HepG2 (cell line): ENCODE results near the gene OR6C4. TPM values are rescaled to one million over a fixed set of nuclear protein-coding genes. Genes with fewer than 3 reads are reported as not detected.

Experiments
- IRF2 ChIP-seq: IDR thresholded peaks from 2 replicates; pipeline ENCODE4 v1.6.1; 2018; ENCODE audit warnings: missing genetic modification reagents, missing compliant biosample characterization
- MAZ ChIP-seq, 2 experiments: sonication (generic) in 1 of 2; formaldehyde crosslinking in 1 of 2; IDR thresholded peaks; 2 replicates each; pipeline versions ENCODE4 v1.5.0 to v1.6.1; 2012 to 2020; ENCODE audit warnings: low read depth in 2 of 2, mild to moderate bottlenecking in 2 of 2, borderline replicate concordance in 1 of 2, improper control_type of control experiment in 1 of 2, low read length in 1 of 2, missing genetic modification reagents in 1 of 2, moderate library complexity in 1 of 2
- NFIC ChIP-seq: IDR thresholded peaks from 2 replicates; pipeline ENCODE4 v1.6.1; 2012; ENCODE audit warnings: mild to moderate bottlenecking, low read length, inconsistent platforms
- NR2C2 ChIP-seq: sonication (generic); formaldehyde crosslinking; IDR thresholded peaks from 2 replicates; pipeline ENCODE4 v1.4.0; 2020; ENCODE audit warnings: missing genetic modification reagents, mild to moderate bottlenecking, moderate library complexity, borderline replicate concordance
- SRSF1 ChIP-seq: fragments of 200-400 bp; formaldehyde crosslinking; optimal IDR thresholded peaks from 2 replicates; pipeline ENCODE3; 2017; ENCODE audit warnings: mild to moderate bottlenecking, low read depth, low read length, moderate library complexity
- ZIK1 ChIP-seq: sonication (generic); formaldehyde crosslinking; IDR thresholded peaks from 2 replicates; pipeline ENCODE4 v1.5.0; 2020; ENCODE audit warnings: mild to moderate bottlenecking, low read depth, missing genetic modification reagents, borderline replicate concordance
- polyA plus RNA-seq, 8 experiments: library from polyadenylated mRNA; depleted of rRNA in 3 of 8; stranded (reverse) in 7 of 8; unstranded in 1 of 8; fragments of >200 nt; fragmentation: Illumina TruSeq in 4 of 8; extraction: Trizol in 4 of 8; gene quantifications; 2 replicates each; pipeline versions ENCODE4 v1.2.1 to v1.2.3, GENCODE V29; 2011 to 2016; ENCODE audit warnings: low read depth in 4 of 8, missing spikeins in 1 of 8, mixed read lengths in 1 of 8; ENCODE audit not compliant: insufficient read depth in 1 of 8
- total RNA-seq, 5 experiments: library from RNA; depleted of rRNA; stranded (reverse); fragments of >200 nt; fragmentation: Illumina TruSeq; extraction: Trizol; gene quantifications; 2 replicates each; pipeline ENCODE4 v1.2.3, GENCODE V29; 2016; ENCODE audit warnings: low read depth in 1 of 5
- TF ChIP-seq, protein P1 (sequence below): sonication (generic); formaldehyde crosslinking; IDR thresholded peaks from 2 replicates; pipeline ENCODE4 v1.9.0; 2021; ENCODE audit warnings: missing genetic modification reagents, borderline replicate concordance
- TF ChIP-seq, protein P2 (sequence below): sonication (generic); formaldehyde crosslinking; IDR thresholded peaks from 2 replicates; pipeline ENCODE4 v1.5.0; 2020; ENCODE audit warnings: missing genetic modification reagents
- TF ChIP-seq, protein P3 (sequence below): sonication (generic); formaldehyde crosslinking; IDR thresholded peaks from 2 replicates; pipeline ENCODE4 v1.5.0; 2020; ENCODE audit warnings: missing genetic modification reagents, mild to moderate bottlenecking, borderline replicate concordance
- TF ChIP-seq, protein P4 (sequence below), 2 experiments: sonication (generic) in 1 of 2; formaldehyde crosslinking in 1 of 2; IDR thresholded peaks; 2 replicates each; pipeline versions ENCODE4 v1.4.0 to v1.6.1; 2018 to 2020; ENCODE audit warnings: missing genetic modification reagents in 2 of 2, borderline replicate concordance in 1 of 2, low read depth in 1 of 2, mild to moderate bottlenecking in 1 of 2, missing biosample characterization in 1 of 2

OR6C4 gene
- total and polyA plus RNA-seq, 2 of the 13 experiments (the other 11 are each of a cell fraction or from before 2014, with no cell fraction given): not detected

DNA sequence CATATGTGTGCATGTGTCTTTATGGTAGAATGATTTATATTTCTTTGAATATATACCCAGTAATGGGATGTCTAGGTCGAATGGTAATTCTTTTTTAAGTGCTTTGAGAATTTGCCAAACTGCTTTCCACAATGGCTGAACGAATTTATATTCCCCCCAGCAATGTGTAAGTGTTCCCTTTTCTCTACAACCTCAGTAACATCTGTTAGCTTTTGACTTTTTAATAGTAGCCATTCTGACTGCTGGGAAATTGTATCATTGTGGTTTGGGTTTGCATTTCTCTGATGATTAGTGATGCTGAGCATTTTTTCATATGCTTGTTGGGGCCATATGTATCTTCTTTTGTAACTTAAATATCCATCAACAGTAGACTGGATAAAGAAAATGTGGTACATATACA, 47.8 kb upstream of the OR6C4 start (continued):
- TF ChIP-seq, protein P1, sequence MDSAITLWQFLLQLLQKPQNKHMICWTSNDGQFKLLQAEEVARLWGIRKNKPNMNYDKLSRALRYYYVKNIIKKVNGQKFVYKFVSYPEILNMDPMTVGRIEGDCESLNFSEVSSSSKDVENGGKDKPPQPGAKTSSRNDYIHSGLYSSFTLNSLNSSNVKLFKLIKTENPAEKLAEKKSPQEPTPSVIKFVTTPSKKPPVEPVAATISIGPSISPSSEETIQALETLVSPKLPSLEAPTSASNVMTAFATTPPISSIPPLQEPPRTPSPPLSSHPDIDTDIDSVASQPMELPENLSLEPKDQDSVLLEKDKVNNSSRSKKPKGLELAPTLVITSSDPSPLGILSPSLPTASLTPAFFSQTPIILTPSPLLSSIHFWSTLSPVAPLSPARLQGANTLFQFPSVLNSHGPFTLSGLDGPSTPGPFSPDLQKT (CRISPR knock-in tag): no peak
- TF ChIP-seq, protein P2, sequence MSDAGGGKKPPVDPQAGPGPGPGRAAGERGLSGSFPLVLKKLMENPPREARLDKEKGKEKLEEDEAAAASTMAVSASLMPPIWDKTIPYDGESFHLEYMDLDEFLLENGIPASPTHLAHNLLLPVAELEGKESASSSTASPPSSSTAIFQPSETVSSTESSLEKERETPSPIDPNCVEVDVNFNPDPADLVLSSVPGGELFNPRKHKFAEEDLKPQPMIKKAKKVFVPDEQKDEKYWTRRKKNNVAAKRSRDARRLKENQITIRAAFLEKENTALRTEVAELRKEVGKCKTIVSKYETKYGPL: no peak
- TF ChIP-seq SRSF1: no peak
- TF ChIP-seq MAZ (IDR thresholded peaks at IDR 0.05; ENCODE audit: borderline replicate concordance, low read depth, low read length): no peak
- no peak for TF ChIP-seq MAZ (CRISPR knock-in tag; IDR thresholded peaks at IDR 0.05; ENCODE audit: low read depth)
- TF ChIP-seq NFIC: no peak
- TF ChIP-seq, protein P3, sequence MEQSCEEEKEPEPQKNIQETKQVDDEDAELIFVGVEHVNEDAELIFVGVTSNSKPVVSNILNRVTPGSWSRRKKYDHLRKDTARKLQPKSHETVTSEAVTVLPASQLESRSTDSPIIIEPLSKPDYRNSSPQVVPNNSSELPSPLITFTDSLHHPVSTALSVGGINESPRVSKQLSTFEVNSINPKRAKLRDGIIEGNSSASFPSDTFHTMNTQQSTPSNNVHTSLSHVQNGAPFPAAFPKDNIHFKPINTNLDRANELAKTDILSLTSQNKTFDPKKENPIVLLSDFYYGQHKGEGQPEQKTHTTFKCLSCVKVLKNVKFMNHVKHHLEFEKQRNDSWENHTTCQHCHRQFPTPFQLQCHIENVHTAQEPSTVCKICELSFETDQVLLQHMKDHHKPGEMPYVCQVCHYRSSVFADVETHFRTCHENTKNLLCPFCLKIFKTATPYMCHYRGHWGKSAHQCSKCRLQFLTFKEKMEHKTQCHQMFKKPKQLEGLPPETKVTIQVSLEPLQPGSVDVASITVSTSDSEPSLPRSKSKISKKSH (CRISPR knock-in tag): no peak
- TF ChIP-seq IRF2 (CRISPR knock-in tag): no peak
- TF ChIP-seq NR2C2 (CRISPR knock-in tag): no peak
- TF ChIP-seq, protein P4, sequence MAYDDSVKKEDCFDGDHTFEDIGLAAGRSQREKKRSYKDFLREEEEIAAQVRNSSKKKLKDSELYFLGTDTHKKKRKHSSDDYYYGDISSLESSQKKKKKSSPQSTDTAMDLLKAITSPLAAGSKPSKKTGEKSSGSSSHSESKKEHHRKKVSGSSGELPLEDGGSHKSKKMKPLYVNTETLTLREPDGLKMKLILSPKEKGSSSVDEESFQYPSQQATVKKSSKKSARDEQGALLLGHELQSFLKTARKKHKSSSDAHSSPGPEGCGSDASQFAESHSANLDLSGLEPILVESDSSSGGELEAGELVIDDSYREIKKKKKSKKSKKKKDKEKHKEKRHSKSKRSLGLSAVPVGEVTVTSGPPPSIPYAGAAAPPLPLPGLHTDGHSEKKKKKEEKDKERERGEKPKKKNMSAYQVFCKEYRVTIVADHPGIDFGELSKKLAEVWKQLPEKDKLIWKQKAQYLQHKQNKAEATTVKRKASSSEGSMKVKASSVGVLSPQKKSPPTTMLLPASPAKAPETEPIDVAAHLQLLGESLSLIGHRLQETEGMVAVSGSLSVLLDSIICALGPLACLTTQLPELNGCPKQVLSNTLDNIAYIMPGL (CRISPR knock-in tag; IDR thresholded peaks at IDR 0.05; ENCODE audit: borderline replicate concordance in 1 of 2, low read depth in 1 of 2): no peak
- TF ChIP-seq ZIK1 (CRISPR knock-in tag): no peak
